Transverse colon (tissue), 4 donors: ENCODE data around the gene DIS3L2. TPM values are rescaled to one million over a fixed set of nuclear protein-coding genes. Genes with fewer than 3 reads are reported as not detected.

Source experiments
- DNase-seq: peaks from one replicate; pipeline ENCODE4 v3.0.0-alpha.2; 2019
- H3K27ac ChIP-seq, 4 donors: fragments of 200-600 bp; sonication (generic); 2 replicates each; pipeline ENCODE4 v1.5.1; 2016 to 2018; ENCODE audit warnings: inconsistent platforms in 4 of 4
- H3K27me3 ChIP-seq: fragments of 200-600 bp; sonication (generic); 2 replicates; pipeline ENCODE4 v1.5.1; 2017; ENCODE audit warnings: inconsistent platforms
- H3K36me3 ChIP-seq, 4 donors: fragments of 200-600 bp; sonication (generic); 2 replicates each; pipeline ENCODE4 v1.5.1; 2017 to 2019; ENCODE audit warnings: inconsistent platforms in 4 of 4
- H3K4me1 ChIP-seq, 4 donors: fragments of 200-600 bp; sonication (generic); 2 replicates each; pipeline ENCODE4 v1.5.1; 2017 to 2020; ENCODE audit warnings: inconsistent platforms in 4 of 4
- H3K4me3 ChIP-seq, 4 donors: fragments of 200-600 bp; sonication (generic); 1 replicate in 1 of 4; 2 replicates in 3 of 4; pipeline versions ENCODE4 v1.5.1 to v1.6.1; 2017 to 2019; ENCODE audit warnings: inconsistent platforms in 4 of 4
- H3K9me3 ChIP-seq, 2 donors: fragments of 200-600 bp; sonication (generic); 2 replicates each; pipeline ENCODE4 v1.5.1; 2017 to 2019; ENCODE audit warnings: inconsistent platforms in 2 of 2
- EP300 ChIP-seq: sonication (generic); formaldehyde crosslinking; IDR thresholded peaks from one replicate; pipeline ENCODE4 v1.6.1; 2017; ENCODE audit warnings: antibody characterized with exemption, low read depth
- POLR2A ChIP-seq: fragments of 450-650 bp; IDR thresholded peaks from one replicate; pipeline ENCODE4 v1.6.1; 2016; ENCODE audit warnings: antibody characterized with exemption, mild to moderate bottlenecking, moderate library complexity
- POLR2AphosphoS5 ChIP-seq, 3 donors: sonication (generic); formaldehyde crosslinking; IDR thresholded peaks; one replicate each; pipeline ENCODE4 v1.6.1; 2016; ENCODE audit warnings: antibody characterized with exemption in 3 of 3
- WGBS, 2 donors: methylation state at CpG; one replicate each; pipeline ENCODE4 v1.1.5; 2018; ENCODE audit warnings: low coverage in 1 of 2; 5-methylcytosine and 5-hydroxymethylcytosine counted together
- in situ Hi-C, 4 donors: fragments of 200-750 bp; cut with MboI; loops; one replicate each; pipeline versions ENCODE4 v1.15.0 to v1.15.1; 2017; ENCODE audit warnings: low sequenced_read_pairs in 3 of 4, low pct_ligation_motif_present in 1 of 4, low pct_unique_long_range_greater_than_20kb in 1 of 4
- intact Hi-C: fragments of 100-400 bp; cut with DNase I; formaldehyde crosslinking; loops from one replicate; pipeline ENCODE4 v1.15.1; 2023; ENCODE audit warnings: low total_unique reads
- total RNA-seq, 4 donors: library from RNA; depleted of rRNA; stranded (reverse); fragments of >200 nt; gene quantifications; one replicate each; pipeline ENCODE4 v1.1.0, GENCODE V29; 2016
- TF ChIP-seq, protein P1 (sequence below), 5 experiments: fragments of 200-600 bp in 3 of 5; fragments of 450-650 bp in 2 of 5; sonication (generic) in 3 of 5; IDR thresholded peaks; 1 replicate in 2 of 5; 2 replicates in 3 of 5; pipeline ENCODE4 v1.5.1; 2016 to 2017; ENCODE audit warnings: antibody characterized with exemption in 5 of 5, inconsistent platforms in 3 of 5, mild to moderate bottlenecking in 2 of 5, moderate library complexity in 1 of 5

Gene DIS3L2
- total RNA-seq, 4 donors from 2014 or later, result 24.7 to 99.9 (median 51.2) TPM

DNA sequence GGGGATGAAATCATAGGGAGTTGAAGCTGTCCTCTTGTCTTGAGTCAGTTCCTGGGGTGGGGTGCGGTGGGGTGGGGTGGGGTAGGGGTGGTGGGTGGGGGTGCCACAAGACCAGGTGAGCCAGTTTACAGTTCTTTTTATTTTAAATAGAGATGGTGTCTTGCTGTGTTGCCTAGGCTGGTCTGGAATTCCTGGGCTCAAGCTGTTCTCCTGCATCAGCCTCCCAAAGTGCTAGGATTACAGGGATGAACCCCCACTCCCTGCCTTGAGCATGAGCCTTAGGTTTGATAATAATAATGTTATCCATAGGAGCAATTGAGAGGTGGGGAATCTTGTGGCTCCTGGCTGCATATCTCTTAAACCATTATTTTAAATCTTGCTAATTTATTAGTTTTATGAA lies 234.0 kb downstream of the DIS3L2 start:
- no peak for TF ChIP-seq POLR2AphosphoS5 (IDR thresholded peaks at IDR 0.05)
- no peak for TF ChIP-seq POLR2A
- TF ChIP-seq EP300, result no peak
- TF ChIP-seq, protein P1, sequence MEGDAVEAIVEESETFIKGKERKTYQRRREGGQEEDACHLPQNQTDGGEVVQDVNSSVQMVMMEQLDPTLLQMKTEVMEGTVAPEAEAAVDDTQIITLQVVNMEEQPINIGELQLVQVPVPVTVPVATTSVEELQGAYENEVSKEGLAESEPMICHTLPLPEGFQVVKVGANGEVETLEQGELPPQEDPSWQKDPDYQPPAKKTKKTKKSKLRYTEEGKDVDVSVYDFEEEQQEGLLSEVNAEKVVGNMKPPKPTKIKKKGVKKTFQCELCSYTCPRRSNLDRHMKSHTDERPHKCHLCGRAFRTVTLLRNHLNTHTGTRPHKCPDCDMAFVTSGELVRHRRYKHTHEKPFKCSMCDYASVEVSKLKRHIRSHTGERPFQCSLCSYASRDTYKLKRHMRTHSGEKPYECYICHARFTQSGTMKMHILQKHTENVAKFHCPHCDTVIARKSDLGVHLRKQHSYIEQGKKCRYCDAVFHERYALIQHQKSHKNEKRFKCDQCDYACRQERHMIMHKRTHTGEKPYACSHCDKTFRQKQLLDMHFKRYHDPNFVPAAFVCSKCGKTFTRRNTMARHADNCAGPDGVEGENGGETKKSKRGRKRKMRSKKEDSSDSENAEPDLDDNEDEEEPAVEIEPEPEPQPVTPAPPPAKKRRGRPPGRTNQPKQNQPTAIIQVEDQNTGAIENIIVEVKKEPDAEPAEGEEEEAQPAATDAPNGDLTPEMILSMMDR (IDR thresholded peaks at IDR 0.05), result no peak
- intact Hi-C loops (no loop called here), in situ Hi-C loops (no loop called here)
- Histone ChIP-seq H3K27me3 (no peaks in the 10 kb centered on the region), H3K9me3 (peaks cover 11% of the 10 kb centered on the region in 2 donors), H3K36me3 (peaks cover 0 to 12% (median 3%) of the 10 kb centered on the region in 4 donors), H3K27ac (no peak overlapping the region), H3K4me3 (no peak overlapping the region), H3K4me1 (no peaks in the 10 kb centered on the region)
- DNase-seq, result no peak
- WGBS, 2 donors, result 100% methylated on average over 1 of the region's 1 CpG; no CpG with 5 or more reads in 1 of the 2 donors

DNA sequence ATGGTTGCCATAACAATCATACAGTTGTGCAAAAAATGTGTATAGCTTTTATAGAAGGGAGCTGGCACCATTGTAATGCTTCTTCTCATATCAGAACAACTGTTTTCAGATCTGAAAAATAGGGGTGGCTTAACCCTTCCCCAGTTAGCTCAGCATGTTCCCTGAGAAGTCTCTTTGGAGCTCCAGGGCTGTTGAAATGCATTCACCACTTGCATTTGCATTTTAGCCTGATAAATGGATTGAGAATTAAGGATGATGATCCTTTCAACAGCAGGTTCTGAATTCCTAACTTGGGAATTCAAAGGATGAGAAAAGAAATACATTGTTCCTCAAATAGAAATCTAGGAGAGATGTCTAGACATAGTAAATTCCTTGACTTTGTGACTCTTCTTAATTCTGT lies 235.3 kb downstream of the DIS3L2 start:
- H3K27me3 ChIP-seq, result no peaks in the 10 kb centered on the region
- H3K27ac ChIP-seq, result no peak overlapping the region
- in situ Hi-C loops, result no loop called here
- no peak for DNase-seq
- peaks cover 11% of the 10 kb centered on the region in 2 donors for H3K9me3 ChIP-seq
- H3K4me1 ChIP-seq, result no peaks in the 10 kb centered on the region
- TF ChIP-seq POLR2AphosphoS5 (IDR thresholded peaks at IDR 0.05) (no peak), POLR2A (no peak), EP300 (no peak)
- TF ChIP-seq, protein P1 (IDR thresholded peaks at IDR 0.05), result no peak
- peaks cover 0 to 12% (median 3%) of the 10 kb centered on the region in 4 donors for H3K36me3 ChIP-seq
- intact Hi-C loops, result no loop called here
- no peak overlapping the region for H3K4me3 ChIP-seq

DNA sequence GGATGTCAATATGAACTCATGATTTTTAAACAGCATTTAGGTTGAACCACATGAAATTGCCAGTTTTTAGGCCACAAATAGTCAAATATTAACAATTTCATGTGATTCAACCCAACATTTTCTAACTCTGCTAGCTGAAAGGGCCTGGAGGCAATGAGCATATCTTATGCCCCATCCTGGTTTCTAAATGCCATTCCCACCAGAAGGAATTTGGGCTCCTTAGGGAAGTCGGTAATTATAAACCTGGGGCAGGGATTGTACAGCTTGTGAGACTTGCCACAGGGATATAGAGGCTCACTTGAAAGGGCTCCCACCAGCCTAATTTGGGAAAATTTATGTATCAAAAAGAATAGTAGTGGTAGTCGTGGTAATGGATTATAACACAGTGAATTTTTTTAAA lies 238.7 kb downstream of the DIS3L2 start:
- Histone ChIP-seq H3K4me1 (peaks cover 0 to 3% (median 0%) of the 10 kb centered on the region in 4 donors), H3K9me3 (peaks cover 0 to under 1% of the 10 kb centered on the region in 2 donors), H3K4me3 (no peak overlapping the region), H3K27ac (no peak overlapping the region), H3K36me3 (peaks cover 0 to under 1% (median 0%) of the 10 kb centered on the region in 4 donors), H3K27me3 (no peaks in the 10 kb centered on the region)
- no peak for DNase-seq
- in situ Hi-C loops, result no loop called here
- intact Hi-C loops, result no loop called here
- TF ChIP-seq POLR2A, result no peak
- no peak for TF ChIP-seq POLR2AphosphoS5 (IDR thresholded peaks at IDR 0.05)
- TF ChIP-seq, protein P1 (IDR thresholded peaks at IDR 0.05), result no peak
- no peak for TF ChIP-seq EP300
- WGBS, 2 donors, result 96 to 99% methylated on average over 2 of the region's 2 CpGs

DNA sequence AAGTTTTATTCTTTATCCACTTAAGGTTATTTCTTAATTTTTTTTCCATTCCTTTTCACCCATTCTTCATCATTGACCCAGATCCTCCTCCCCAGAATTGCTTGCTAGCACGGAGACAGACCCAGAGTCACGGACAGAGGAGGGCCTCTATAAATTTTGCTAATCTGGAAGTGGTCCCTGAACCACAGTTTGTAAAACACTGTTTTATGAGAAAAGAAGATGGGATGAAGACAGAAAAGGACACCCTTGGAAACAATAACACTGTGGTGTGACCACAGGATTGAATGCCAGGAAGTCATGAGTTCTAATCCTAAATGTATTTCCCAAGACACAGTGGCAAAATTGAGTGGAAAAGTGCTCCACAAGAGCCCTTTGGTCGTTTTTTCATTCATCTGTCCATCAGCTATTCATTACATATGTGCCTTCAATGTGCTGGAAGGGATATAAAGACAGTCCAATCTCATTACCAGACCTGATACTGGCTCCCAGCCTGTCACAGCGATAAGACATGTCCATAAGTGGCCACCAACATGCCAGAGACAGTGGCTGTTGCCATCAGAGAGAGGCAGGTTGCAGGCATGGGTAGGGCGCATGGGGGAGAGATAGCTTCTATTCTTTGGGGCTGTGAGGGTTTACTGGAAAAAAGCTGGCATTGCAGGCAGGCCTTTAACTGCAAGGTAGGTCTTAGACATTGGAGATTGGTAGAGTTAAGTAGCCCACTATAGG lies 241.8 kb downstream of the DIS3L2 start:
- intact Hi-C loops (no loop called here), in situ Hi-C loops (no loop called here)
- H3K27me3 ChIP-seq, result no peaks in the 10 kb centered on the region
- no peak overlapping the region for H3K4me3 ChIP-seq
- no peaks in the 10 kb centered on the region for H3K36me3 ChIP-seq
- no peak for DNase-seq
- 81 to 87% methylated on average over 3 to 5 of the region's 5 CpGs for WGBS, 2 donors
- no peaks in the 10 kb centered on the region for H3K9me3 ChIP-seq
- TF ChIP-seq EP300, result no peak
- TF ChIP-seq, protein P1 (IDR thresholded peaks at IDR 0.05), result no peak
- no peak for TF ChIP-seq POLR2AphosphoS5 (IDR thresholded peaks at IDR 0.05)
- no peak for TF ChIP-seq POLR2A
- peaks cover 0 to 3% (median 0%) of the 10 kb centered on the region in 4 donors for H3K4me1 ChIP-seq
- no peak overlapping the region for H3K27ac ChIP-seq
